Measurements from ENCODE around the gene IKZF1. TPM values are rescaled to one million over a fixed set of nuclear protein-coding genes. Genes with fewer than 3 reads are reported as not detected.
A peak's percentile ranks its signal among the peaks of the same experiment; 100 is the strongest.

IKZF1 gene
- total RNA-seq, 1 experiment from 2014 or later = 0.57 TPM

DNA sequence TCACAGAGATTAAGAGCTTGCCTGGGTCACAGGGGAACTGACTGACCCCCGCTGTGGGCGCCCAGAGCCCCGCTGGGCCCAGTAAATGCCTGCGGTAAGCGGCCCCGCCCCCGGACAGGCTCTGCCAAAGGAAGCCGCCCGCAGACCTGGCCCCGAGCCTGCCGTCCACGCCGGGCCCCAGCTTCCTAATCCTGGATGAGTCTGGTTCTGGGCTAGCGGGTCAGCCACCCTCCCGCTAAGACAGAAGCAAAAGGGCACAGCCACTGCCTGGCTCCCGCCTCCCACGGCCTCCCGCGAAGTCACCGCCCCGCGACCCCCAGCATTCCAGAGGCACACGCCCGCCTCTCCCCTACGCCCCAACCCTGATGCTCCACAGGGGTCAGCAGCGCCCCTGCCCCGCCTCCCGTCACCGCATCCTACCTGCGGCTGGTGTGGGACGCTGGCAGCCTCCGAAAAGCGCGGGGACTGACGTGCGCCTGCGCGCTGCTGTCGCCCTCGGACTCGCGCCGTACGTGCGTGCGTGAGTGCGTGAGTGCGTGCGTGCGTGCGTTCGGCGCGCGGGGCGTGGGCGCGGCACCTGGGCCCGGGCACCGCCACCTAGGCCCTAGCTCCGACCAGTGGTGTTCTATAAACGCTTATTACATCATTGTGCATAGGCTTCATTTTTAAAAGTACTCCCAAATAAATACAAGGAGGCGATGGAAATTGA, 145.5 kb downstream of the IKZF1 start, which contains the start of gene FIGNL1:
Gene FIGNL1, minus strand, starts transcription at position 470 of the 709 bp plus-strand sequence. CDS start 3,063 bp downstream, outside the sequence.
- peak; percentile 87 for ATAC-seq
- BruUV-seq (replicated peaks) = no TSS peak
- peak; percentile 55 for DNase-seq (ENCODE audit: low read depth, low spot score)
- intact Hi-C loops (cut with micrococcal nuclease) = loop anchor here (5.0 to 10.0 kb wide), 2 partner anchors 82 to 925 kb away; no protein-coding TSS in a partner anchor
- Histone ChIP-seq H3K9me3 (ENCODE audit: control insufficient read depth in 1 of 2, insufficient read depth in 1 of 2, low read depth in 1 of 2, low read length in 2 of 2) (no peaks in the 10 kb centered on the region), H3K27me3 (ENCODE audit: insufficient read depth, low read length) (peaks cover 7% of the 10 kb centered on the region; the same call in 1 of the 2 replicates), H3K4me1 (ENCODE audit: control insufficient read depth in 1 of 2, insufficient read depth in 2 of 2, low read length in 2 of 2) (peaks cover 33 to 43% of the 10 kb centered on the region in 2 experiments), H3K79me2 (ENCODE audit: insufficient read depth, low read length) (no peaks in the 10 kb centered on the region), H2AFZ (ENCODE audit: low read depth, low read length, poor library complexity, severe bottlenecking) (peak within 1 kb of the TSS; percentile 87), H3K9me2 (ENCODE audit: insufficient read depth) (no peaks in the 10 kb centered on the region), H4K20me1 (ENCODE audit: insufficient read depth) (peaks cover 17% of the 10 kb centered on the region; the same call in 1 of the 2 replicates), H3K27ac (ENCODE audit: low read depth, low read length) (peak within 1 kb of the TSS; percentile 69), H3K9ac (ENCODE audit: low read length) (peak within 1 kb of the TSS; percentile 79), H3K4me3 (replicated peaks in 1 of 2; ENCODE audit: low read depth in 1 of 2, low read length in 2 of 2) (peak within 1 kb of the TSS; percentile 74 to 75), H3K4me2 (ENCODE audit: low read length) (peak within 1 kb of the TSS; percentile 94), H3K36me3 (ENCODE audit: control insufficient read depth in 1 of 2, insufficient read depth in 2 of 2, low read length in 2 of 2) (peaks cover 0 to 13% of the 10 kb centered on the region in 2 experiments; a peak in 2 of 4 replicates)
- CTCF ChIA-PET = interaction anchor here (1.3 kb wide), 1 partner anchor 711 kb away, joined by 3 read pairs; no protein-coding TSS in a partner anchor
- POLR2A ChIA-PET = no interaction called here
- RAD21 ChIA-PET (ENCODE audit: low non-redundant PET in 1 of 2, low total read pairs in 2 of 2, uncharacterized antibody in 2 of 2, unreplicated experiment in 2 of 2) = interaction anchor here in 1 of 2 experiments (0.6 kb wide), 1 partner anchor 311 kb away, joined by 3 read pairs; no protein-coding TSS in a partner anchor
- TF ChIP-seq SP1 (IDR thresholded peaks at IDR 0.05; ENCODE audit: low read depth) (peak; percentile 27; the same call in 1 of the 2 replicates), CEBPB (IDR thresholded peaks at IDR 0.05; ENCODE audit: low read depth) (no peak), RAD21 (IDR thresholded peaks at IDR 0.05; ENCODE audit: low read depth) (no peak), POLR2A (IDR thresholded peaks at IDR 0.05; ENCODE audit: borderline replicate concordance, extremely low read depth, insufficient read depth, insufficient read length) (no peak), SIN3A (IDR thresholded peaks at IDR 0.05; ENCODE audit: low read depth) (peak; percentile 72; the same call in 1 of the 2 replicates), EGR1 (IDR thresholded peaks at IDR 0.05; ENCODE audit: low read depth) (peak; percentile 87), JUND (IDR thresholded peaks at IDR 0.05) (no peak), CBX3 (IDR thresholded peaks at IDR 0.05; ENCODE audit: low read depth) (no peak), ZFX (IDR thresholded peaks at IDR 0.05) (peak; percentile 73), POLR2AphosphoS5 (IDR thresholded peaks at IDR 0.05; ENCODE audit: low read depth, low read length) (no peak; the same call in 1 of the 2 replicates), TCF7L2 (IDR thresholded peaks at IDR 0.05; ENCODE audit: borderline replicate concordance, extremely low read depth, insufficient read depth, insufficient read length) (peak; percentile 73), EZH2phosphoT487 (IDR thresholded peaks at IDR 0.05; ENCODE audit: borderline replicate concordance) (no peak), EZH2 (IDR thresholded peaks at IDR 0.05) (no peak), ELF1 (IDR thresholded peaks at IDR 0.05; ENCODE audit: borderline replicate concordance, low read depth) (no peak), FOSL1 (IDR thresholded peaks at IDR 0.05; ENCODE audit: low read depth) (no peak), REST (IDR thresholded peaks at IDR 0.05; ENCODE audit: low read depth) (no peak), YY1 (IDR thresholded peaks at IDR 0.05; ENCODE audit: extremely low read depth, insufficient replicate concordance, low read depth, low read length) (peak; percentile 5), ATF3 (IDR thresholded peaks at IDR 0.05) (no peak)
- TF ChIP-seq, protein P1, sequence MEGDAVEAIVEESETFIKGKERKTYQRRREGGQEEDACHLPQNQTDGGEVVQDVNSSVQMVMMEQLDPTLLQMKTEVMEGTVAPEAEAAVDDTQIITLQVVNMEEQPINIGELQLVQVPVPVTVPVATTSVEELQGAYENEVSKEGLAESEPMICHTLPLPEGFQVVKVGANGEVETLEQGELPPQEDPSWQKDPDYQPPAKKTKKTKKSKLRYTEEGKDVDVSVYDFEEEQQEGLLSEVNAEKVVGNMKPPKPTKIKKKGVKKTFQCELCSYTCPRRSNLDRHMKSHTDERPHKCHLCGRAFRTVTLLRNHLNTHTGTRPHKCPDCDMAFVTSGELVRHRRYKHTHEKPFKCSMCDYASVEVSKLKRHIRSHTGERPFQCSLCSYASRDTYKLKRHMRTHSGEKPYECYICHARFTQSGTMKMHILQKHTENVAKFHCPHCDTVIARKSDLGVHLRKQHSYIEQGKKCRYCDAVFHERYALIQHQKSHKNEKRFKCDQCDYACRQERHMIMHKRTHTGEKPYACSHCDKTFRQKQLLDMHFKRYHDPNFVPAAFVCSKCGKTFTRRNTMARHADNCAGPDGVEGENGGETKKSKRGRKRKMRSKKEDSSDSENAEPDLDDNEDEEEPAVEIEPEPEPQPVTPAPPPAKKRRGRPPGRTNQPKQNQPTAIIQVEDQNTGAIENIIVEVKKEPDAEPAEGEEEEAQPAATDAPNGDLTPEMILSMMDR (IDR thresholded peaks at IDR 0.05 in 2 of 3, conservative IDR thresholded peaks at IDR 0.05 in 1 of 3; ENCODE audit: borderline replicate concordance in 1 of 3, insufficient read depth in 1 of 3, low read depth in 2 of 3, low read length in 2 of 3) = no peak
